Measurements from ENCODE around the gene LRRC23. TPM values are rescaled to one million over a fixed set of nuclear protein-coding genes. Genes with fewer than 3 reads are reported as not detected.

Gene LRRC23
- total and polyA plus RNA-seq, 2 of the 13 experiments (the other 11 are each of a cell fraction or from before 2014, with no cell fraction given): 6.0 to 7.8 TPM

DNA sequence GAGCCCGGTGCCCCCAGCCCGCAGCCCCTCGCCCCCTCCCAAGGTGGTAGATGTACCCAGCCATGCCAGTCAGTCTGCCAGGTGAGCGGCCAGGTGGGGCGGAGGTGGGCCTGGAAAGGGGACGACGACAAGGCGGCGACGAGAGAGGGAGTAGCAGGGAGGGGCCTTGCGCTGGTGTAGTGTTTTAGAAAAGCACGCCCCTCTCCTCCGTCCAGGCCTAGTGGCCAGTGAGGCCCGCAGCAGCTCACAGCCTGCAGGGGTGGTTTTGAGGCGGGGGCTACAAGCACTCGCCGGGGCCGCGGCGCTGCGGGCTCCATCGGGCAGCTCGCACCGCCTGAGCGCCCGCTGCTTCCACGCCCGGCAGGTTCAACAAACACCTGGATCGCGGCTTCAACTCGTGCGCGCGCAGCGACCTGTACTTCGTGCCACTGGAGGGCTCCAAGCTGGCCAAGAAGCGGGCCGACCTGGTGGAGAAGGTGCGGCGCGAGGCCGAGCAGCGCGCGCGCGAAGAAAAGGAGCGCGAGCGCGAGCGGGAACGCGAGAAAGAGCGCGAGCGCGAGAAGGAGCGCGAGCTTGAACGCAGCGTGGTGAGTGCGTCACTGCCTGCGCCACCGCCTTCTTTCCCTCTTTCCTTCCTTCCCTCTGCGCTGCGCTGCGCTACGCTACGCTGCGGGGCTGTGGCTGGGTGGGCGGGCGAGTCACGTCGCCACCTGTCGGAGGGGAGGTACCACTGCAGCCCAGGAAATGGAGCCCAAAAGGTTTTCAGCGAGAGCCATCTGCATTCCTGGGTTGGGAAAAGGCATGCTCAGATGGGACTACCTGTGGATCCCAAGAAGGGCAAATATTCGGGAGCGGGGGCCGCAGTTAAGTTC lies 33.1 kb downstream of the LRRC23 start (continued):
- TF ChIP-seq ZNF619 (CRISPR knock-in tag; IDR thresholded peaks at IDR 0.05) (peak; percentile 90; the same call in 1 of the 2 replicates), PTBP1 (IDR thresholded peaks at IDR 0.05; ENCODE audit: low read depth, low read length, poor library complexity, severe bottlenecking) (no peak), ARNTL (CRISPR knock-in tag; IDR thresholded peaks at IDR 0.05) (no peak; the same call in 1 of the 2 replicates), ZNF75D (CRISPR knock-in tag; IDR thresholded peaks at IDR 0.05; ENCODE audit: borderline replicate concordance) (no peak), ZNF251 (CRISPR knock-in tag; IDR thresholded peaks at IDR 0.05) (no peak), ZNF10 (CRISPR knock-in tag; IDR thresholded peaks at IDR 0.05; ENCODE audit: borderline replicate concordance, low read depth) (no peak), SCMH1 (CRISPR knock-in tag; IDR thresholded peaks at IDR 0.05; ENCODE audit: borderline replicate concordance) (no peak), CREB1 (IDR thresholded peaks at IDR 0.05) (peak; percentile 91), CREB1 (CRISPR knock-in tag; IDR thresholded peaks at IDR 0.05) (peak; percentile 97), ZSCAN21 (CRISPR knock-in tag; IDR thresholded peaks at IDR 0.05; ENCODE audit: borderline replicate concordance) (peak; percentile 82; the same call in 1 of the 2 replicates), ZNF138 (CRISPR knock-in tag; IDR thresholded peaks at IDR 0.05; ENCODE audit: low read depth) (no peak), MAF1 (CRISPR knock-in tag; IDR thresholded peaks at IDR 0.05; ENCODE audit: borderline replicate concordance) (peak; percentile 68; the same call in 1 of the 2 replicates), POGZ (CRISPR knock-in tag; IDR thresholded peaks at IDR 0.05) (peak; percentile 94), RXRA (CRISPR knock-in tag; IDR thresholded peaks at IDR 0.05) (peak; percentile 74), MXI1 (IDR thresholded peaks at IDR 0.05; ENCODE audit: borderline replicate concordance, low read depth, low read length) (peak; percentile 88; the same call in 1 of the 3 replicates), TOPORS (CRISPR knock-in tag; IDR thresholded peaks at IDR 0.05) (peak; percentile 86), PLRG1 (conservative IDR thresholded peaks at IDR 0.05) (no peak), REPIN1 (CRISPR knock-in tag; IDR thresholded peaks at IDR 0.05; ENCODE audit: borderline replicate concordance, low read depth) (peak; percentile 97), EZH2 (conservative IDR thresholded peaks at IDR 0.05; ENCODE audit: low read depth, low read length) (no peak)
- TF ChIP-seq, protein P1, sequence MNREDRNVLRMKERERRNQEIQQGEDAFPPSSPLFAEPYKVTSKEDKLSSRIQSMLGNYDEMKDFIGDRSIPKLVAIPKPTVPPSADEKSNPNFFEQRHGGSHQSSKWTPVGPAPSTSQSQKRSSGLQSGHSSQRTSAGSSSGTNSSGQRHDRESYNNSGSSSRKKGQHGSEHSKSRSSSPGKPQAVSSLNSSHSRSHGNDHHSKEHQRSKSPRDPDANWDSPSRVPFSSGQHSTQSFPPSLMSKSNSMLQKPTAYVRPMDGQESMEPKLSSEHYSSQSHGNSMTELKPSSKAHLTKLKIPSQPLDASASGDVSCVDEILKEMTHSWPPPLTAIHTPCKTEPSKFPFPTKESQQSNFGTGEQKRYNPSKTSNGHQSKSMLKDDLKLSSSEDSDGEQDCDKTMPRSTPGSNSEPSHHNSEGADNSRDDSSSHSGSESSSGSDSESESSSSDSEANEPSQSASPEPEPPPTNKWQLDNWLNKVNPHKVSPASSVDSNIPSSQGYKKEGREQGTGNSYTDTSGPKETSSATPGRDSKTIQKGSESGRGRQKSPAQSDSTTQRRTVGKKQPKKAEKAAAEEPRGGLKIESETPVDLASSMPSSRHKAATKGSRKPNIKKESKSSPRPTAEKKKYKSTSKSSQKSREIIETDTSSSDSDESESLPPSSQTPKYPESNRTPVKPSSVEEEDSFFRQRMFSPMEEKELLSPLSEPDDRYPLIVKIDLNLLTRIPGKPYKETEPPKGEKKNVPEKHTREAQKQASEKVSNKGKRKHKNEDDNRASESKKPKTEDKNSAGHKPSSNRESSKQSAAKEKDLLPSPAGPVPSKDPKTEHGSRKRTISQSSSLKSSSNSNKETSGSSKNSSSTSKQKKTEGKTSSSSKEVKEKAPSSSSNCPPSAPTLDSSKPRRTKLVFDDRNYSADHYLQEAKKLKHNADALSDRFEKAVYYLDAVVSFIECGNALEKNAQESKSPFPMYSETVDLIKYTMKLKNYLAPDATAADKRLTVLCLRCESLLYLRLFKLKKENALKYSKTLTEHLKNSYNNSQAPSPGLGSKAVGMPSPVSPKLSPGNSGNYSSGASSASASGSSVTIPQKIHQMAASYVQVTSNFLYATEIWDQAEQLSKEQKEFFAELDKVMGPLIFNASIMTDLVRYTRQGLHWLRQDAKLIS (CRISPR knock-in tag; IDR thresholded peaks at IDR 0.05): 0 out of 2 replicates have a peak, but pooled peaks have one; percentile 84
- TF ChIP-seq, protein P2, sequence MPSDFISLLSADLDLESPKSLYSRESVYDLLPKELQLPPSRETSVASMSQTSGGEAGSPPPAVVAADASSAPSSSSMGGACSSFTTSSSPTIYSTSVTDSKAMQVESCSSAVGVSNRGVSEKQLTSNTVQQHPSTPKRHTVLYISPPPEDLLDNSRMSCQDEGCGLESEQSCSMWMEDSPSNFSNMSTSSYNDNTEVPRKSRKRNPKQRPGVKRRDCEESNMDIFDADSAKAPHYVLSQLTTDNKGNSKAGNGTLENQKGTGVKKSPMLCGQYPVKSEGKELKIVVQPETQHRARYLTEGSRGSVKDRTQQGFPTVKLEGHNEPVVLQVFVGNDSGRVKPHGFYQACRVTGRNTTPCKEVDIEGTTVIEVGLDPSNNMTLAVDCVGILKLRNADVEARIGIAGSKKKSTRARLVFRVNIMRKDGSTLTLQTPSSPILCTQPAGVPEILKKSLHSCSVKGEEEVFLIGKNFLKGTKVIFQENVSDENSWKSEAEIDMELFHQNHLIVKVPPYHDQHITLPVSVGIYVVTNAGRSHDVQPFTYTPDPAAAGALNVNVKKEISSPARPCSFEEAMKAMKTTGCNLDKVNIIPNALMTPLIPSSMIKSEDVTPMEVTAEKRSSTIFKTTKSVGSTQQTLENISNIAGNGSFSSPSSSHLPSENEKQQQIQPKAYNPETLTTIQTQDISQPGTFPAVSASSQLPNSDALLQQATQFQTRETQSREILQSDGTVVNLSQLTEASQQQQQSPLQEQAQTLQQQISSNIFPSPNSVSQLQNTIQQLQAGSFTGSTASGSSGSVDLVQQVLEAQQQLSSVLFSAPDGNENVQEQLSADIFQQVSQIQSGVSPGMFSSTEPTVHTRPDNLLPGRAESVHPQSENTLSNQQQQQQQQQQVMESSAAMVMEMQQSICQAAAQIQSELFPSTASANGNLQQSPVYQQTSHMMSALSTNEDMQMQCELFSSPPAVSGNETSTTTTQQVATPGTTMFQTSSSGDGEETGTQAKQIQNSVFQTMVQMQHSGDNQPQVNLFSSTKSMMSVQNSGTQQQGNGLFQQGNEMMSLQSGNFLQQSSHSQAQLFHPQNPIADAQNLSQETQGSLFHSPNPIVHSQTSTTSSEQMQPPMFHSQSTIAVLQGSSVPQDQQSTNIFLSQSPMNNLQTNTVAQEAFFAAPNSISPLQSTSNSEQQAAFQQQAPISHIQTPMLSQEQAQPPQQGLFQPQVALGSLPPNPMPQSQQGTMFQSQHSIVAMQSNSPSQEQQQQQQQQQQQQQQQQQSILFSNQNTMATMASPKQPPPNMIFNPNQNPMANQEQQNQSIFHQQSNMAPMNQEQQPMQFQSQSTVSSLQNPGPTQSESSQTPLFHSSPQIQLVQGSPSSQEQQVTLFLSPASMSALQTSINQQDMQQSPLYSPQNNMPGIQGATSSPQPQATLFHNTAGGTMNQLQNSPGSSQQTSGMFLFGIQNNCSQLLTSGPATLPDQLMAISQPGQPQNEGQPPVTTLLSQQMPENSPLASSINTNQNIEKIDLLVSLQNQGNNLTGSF (CRISPR knock-in tag; IDR thresholded peaks at IDR 0.05): no peak
